Measurements from ENCODE around the gene SYK.

DNA sequence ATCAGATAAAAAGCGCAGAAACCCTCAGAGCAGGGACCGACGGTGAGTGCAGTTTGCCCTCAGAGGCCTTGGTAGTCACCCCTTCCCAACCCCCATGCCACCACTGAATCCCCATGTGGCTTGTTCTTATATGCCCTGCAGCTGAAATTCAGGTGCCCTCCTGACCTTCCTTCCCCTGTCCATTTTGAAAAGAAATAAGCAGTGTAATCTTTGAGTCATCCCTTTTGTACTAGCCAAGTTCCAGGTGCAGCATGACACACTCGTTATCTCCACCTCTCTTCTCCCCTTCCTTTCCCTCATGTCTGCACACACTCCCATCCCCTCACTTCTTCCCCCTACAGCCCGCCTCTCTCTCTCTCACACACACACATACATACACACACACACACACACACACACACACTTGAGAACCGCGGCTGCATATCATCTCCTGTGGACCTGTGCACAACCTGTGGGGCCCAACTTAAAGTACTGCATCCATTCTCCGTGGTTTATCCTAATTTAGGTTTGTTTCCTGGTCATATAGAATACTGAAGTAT is 53.1 kb downstream of the SYK start:
- TF ChIP-seq, protein P1, sequence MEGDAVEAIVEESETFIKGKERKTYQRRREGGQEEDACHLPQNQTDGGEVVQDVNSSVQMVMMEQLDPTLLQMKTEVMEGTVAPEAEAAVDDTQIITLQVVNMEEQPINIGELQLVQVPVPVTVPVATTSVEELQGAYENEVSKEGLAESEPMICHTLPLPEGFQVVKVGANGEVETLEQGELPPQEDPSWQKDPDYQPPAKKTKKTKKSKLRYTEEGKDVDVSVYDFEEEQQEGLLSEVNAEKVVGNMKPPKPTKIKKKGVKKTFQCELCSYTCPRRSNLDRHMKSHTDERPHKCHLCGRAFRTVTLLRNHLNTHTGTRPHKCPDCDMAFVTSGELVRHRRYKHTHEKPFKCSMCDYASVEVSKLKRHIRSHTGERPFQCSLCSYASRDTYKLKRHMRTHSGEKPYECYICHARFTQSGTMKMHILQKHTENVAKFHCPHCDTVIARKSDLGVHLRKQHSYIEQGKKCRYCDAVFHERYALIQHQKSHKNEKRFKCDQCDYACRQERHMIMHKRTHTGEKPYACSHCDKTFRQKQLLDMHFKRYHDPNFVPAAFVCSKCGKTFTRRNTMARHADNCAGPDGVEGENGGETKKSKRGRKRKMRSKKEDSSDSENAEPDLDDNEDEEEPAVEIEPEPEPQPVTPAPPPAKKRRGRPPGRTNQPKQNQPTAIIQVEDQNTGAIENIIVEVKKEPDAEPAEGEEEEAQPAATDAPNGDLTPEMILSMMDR (IDR thresholded peaks at IDR 0.05; ENCODE audit: low read depth, low read length): no peak
- TF ChIP-seq POLR2A (IDR thresholded peaks at IDR 0.05; ENCODE audit: extremely low read depth, insufficient read length) (no peak), MAX (IDR thresholded peaks at IDR 0.05; ENCODE audit: low read depth, low read length) (no peak)

All from NB4 (cell line).